Colonic mucosa (tissue), 4 donors: Measurements from ENCODE around the gene PIGC. TPM values are rescaled to one million over a fixed set of nuclear protein-coding genes. Genes with fewer than 3 reads are reported as not detected.
A peak's percentile ranks its signal among the peaks of the same experiment; 100 is the strongest.

Source experiments
- DNase-seq: peaks from one replicate; pipeline ENCODE4 v3.0.0-alpha.2; 2020
- H3K27ac ChIP-seq: fragments of 200-600 bp; one replicate; pipeline ENCODE4 v1.8.0; 2021
- H3K27me3 ChIP-seq: fragments of 200-600 bp; one replicate; pipeline ENCODE4 v1.8.0; 2021
- H3K36me3 ChIP-seq: fragments of 200-600 bp; one replicate; pipeline ENCODE4 v1.8.0; 2021
- H3K4me1 ChIP-seq: fragments of 200-600 bp; one replicate; pipeline ENCODE4 v1.8.0; 2021; ENCODE audit warnings: mild to moderate bottlenecking
- H3K4me3 ChIP-seq: fragments of 200-600 bp; one replicate; pipeline ENCODE4 v1.8.0; 2021
- H3K9ac ChIP-seq, 2 donors: one replicate each; pipeline ENCODE4 v1.7.0; 2013; ENCODE audit warnings: control low read depth in 2 of 2, low read depth in 2 of 2, low read length in 2 of 2
- H3K9me3 ChIP-seq: fragments of 200-600 bp; one replicate; pipeline ENCODE4 v1.8.0; 2021
- CTCF ChIP-seq: fragments of 200-600 bp; IDR thresholded peaks from one replicate; pipeline ENCODE4 v1.8.0; 2022; ENCODE audit warnings: antibody characterized with exemption, mild to moderate bottlenecking
- intact Hi-C: fragments of 100-400 bp; cut with DNase I; formaldehyde crosslinking; loops from one replicate; pipeline ENCODE4 v1.14.1; 2022
- total RNA-seq, 2 donors: library from RNA; stranded (reverse); fragmentation: NEBNext Ultra II Directional in 1 of 2; extraction: Animal tissue kit (Norgen Biotek cat#: 25700) in 1 of 2; gene quantifications; one replicate each; pipeline ENCODE4 v1.2.1, GENCODE V29; 2021
- donor health status: healthy.
- donor health status: DM: no; HTN: no; CAD: no.
- donor health status: DM: no; HTN: no; CAD: no.

Gene PIGC
- total RNA-seq, 2 donors from 2014 or later = 20.5 to 24.1 TPM

GRCh38 chr1:172453153-172453545 is 9.3 kb upstream of the PIGC start:
- TF ChIP-seq CTCF = no peak
- H3K4me1 ChIP-seq = peaks cover 6% of the 10 kb centered on the region
- no peak overlapping the region for H3K9ac ChIP-seq
- H3K27me3 ChIP-seq = no peaks in the 10 kb centered on the region
- H3K9me3 ChIP-seq = no peaks in the 10 kb centered on the region
- no peaks in the 10 kb centered on the region for H3K36me3 ChIP-seq
- H3K27ac ChIP-seq = no peak overlapping the region
- H3K4me3 ChIP-seq = no peak overlapping the region
- DNase-seq = no peak
- intact Hi-C loops = loop anchor here (5.0 kb wide), 1 partner anchor 274 kb away; no protein-coding TSS in a partner anchor

- peaks cover 6% of the 10 kb centered on the region for H3K4me1 ChIP-seq
- DNase-seq = no peak
- TF ChIP-seq CTCF = no peak
- H3K9ac ChIP-seq = no peak overlapping the region
- no peaks in the 10 kb centered on the region for H3K36me3 ChIP-seq
- intact Hi-C loops = loop anchor here (5.0 kb wide), 1 partner anchor 275 kb away; no protein-coding TSS in a partner anchor
- no peaks in the 10 kb centered on the region for H3K9me3 ChIP-seq
- H3K4me3 ChIP-seq = no peak overlapping the region
- H3K27me3 ChIP-seq = no peaks in the 10 kb centered on the region
- no peak overlapping the region for H3K27ac ChIP-seq
Measured at GRCh38 chr1:172452536-172453152, 8.8 kb upstream of the PIGC start.

GRCh38 chr1:172451002-172451443 is 7.2 kb upstream of the PIGC start:
- Histone ChIP-seq H3K4me3 (no peak overlapping the region), H3K27ac (no peak overlapping the region), H3K9me3 (no peaks in the 10 kb centered on the region), H3K27me3 (no peaks in the 10 kb centered on the region), H3K4me1 (peaks cover 6% of the 10 kb centered on the region), H3K9ac (peak overlapping the region in 1 of 2 donors; percentile 41), H3K36me3 (no peaks in the 10 kb centered on the region)
- TF ChIP-seq CTCF = no peak
- intact Hi-C loops = loop anchor here (5.0 kb wide), 1 partner anchor 276 kb away; no protein-coding TSS in a partner anchor
- DNase-seq = peak; percentile 26

GRCh38 chr1:172450524-172450885 is 6.6 kb upstream of the PIGC start:
- peak overlapping the region in 1 of 2 donors; percentile 41 for H3K9ac ChIP-seq
- H3K4me3 ChIP-seq = no peak overlapping the region
- peaks cover 6% of the 10 kb centered on the region for H3K4me1 ChIP-seq
- H3K27me3 ChIP-seq = no peaks in the 10 kb centered on the region
- peak; percentile 65 for DNase-seq
- intact Hi-C loops = loop anchor here (5.0 kb wide), 1 partner anchor 277 kb away; no protein-coding TSS in a partner anchor
- H3K27ac ChIP-seq = no peak overlapping the region
- no peak for TF ChIP-seq CTCF
- no peaks in the 10 kb centered on the region for H3K36me3 ChIP-seq
- no peaks in the 10 kb centered on the region for H3K9me3 ChIP-seq

- peaks cover 6% of the 10 kb centered on the region for H3K4me1 ChIP-seq
- peak overlapping the region in 1 of 2 donors; percentile 41 for H3K9ac ChIP-seq
- TF ChIP-seq CTCF = peak; percentile 91
- H3K4me3 ChIP-seq = no peak overlapping the region
- peak; percentile 56 for DNase-seq
- no peaks in the 10 kb centered on the region for H3K36me3 ChIP-seq
- H3K9me3 ChIP-seq = no peaks in the 10 kb centered on the region
- intact Hi-C loops = loop anchor here (5.0 to 10.0 kb wide), 3 partner anchors 267 to 445 kb away; no protein-coding TSS in a partner anchor
- H3K27me3 ChIP-seq = no peaks in the 10 kb centered on the region
- no peak overlapping the region for H3K27ac ChIP-seq
Measured at GRCh38 chr1:172449585-172450523, 6.0 kb upstream of the PIGC start.
